Lung microvascular endothelial cell (primary cell): Measurements from ENCODE around the gene MARCHF10. TPM values are rescaled to one million over a fixed set of nuclear protein-coding genes. Genes with fewer than 3 reads are reported as not detected.
"Not testable (repeated sequence)": the region's sequence is repeated elsewhere in the genome, so short reads cannot be mapped to it uniquely, and the experiment has no call there.

ENCODE experiments used
- DNase-seq, 2 donors: peaks; one replicate each; pipeline versions ENCODE4 v3.0.0 to v3.0.0-alpha.2; 2010; ENCODE audit warnings: low read depth in 2 of 2
- total RNA-seq: library from RNA; depleted of rRNA; stranded (reverse); fragments of >200 nt; gene quantifications from 2 replicates; pipeline ENCODE4 v1.2.1, GENCODE V29; 2014

Gene MARCHF10
- total RNA-seq, 1 donor from 2014 or later: under 0.01 TPM

DNA sequence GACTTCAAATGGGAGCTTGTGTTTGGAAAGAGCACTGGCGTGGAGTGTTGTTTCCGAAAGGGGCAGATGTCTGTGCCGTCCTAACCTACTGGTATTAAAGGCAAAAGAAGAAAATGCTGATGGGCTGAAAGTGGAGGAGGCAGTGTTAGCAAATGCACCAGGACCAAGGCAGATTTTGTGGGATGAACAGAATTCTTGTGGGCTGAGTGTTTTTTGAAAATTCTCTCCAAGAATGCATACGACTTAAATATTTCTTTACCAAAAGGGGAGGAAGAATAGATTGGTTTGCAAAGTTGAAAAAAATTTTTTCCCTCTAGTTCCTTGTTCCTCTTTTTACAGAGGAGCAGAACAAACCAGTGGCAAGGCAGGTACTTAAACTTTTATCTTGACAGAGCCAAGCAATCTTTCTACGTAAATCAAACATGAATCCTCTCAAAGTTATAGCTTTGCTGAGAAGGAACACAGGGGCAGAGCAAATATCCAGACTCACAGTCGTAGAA lies 16.8 kb downstream of the MARCHF10 start:
- DNase-seq: no peak

DNA sequence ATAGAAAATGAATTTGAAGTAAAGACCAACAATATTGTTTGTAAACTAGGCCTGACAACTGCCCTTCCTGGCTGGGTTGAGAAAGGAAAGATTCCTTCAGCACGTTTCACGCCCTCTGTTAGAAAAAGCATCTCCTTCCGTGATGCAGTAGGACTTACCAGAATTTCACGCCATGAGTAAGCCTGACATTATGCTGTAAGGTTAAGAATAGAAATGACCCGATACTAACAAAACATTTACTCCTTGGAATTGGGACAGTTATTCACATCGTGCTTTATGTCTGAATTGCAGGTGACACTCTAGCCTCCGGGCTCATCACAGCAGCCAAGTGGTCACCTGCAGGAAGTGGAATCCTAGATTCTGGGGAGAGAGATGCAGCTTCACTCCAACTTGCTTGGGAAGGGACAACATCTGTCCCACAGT lies 17.5 kb downstream of the MARCHF10 start:
- no peak for DNase-seq

DNA sequence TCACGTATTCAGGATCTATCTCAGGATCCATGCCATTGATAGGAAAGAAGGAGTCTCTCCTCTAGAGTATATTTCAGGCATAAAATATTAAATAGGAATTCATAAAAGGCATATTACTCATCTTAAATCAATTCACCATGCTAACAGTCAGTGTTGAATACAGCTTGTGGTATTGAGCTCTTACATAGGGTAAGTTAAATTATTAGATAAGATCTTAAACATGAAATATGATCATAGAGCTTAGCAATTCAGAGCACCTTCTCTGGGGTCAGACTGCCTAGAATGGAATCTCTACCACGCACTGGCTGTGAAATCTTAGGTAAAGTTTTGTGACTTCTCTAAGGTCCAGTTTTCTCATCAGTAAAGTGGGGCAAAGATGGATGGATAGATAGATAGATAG lies 20.7 kb downstream of the MARCHF10 start:
- no peak for DNase-seq

DNA sequence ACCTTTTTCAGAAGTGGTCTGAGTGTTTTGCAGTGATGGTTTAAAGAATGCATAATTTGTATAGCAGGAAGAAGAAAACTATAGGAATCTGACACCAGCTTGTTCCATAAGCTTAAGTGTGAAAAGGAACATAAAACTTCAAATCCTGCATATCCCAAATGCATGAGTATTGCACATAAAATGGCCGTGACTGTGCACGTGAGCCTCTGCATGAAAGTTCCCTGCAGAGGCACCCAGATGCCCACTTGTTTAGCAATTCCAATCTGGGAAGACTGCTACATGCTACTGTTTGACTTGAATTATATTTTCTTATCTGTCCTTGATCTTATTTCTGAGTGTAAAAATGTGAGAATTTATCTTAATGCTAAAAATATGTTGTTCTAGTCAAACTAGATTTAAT lies 21.5 kb downstream of the MARCHF10 start:
- no peak for DNase-seq

DNA sequence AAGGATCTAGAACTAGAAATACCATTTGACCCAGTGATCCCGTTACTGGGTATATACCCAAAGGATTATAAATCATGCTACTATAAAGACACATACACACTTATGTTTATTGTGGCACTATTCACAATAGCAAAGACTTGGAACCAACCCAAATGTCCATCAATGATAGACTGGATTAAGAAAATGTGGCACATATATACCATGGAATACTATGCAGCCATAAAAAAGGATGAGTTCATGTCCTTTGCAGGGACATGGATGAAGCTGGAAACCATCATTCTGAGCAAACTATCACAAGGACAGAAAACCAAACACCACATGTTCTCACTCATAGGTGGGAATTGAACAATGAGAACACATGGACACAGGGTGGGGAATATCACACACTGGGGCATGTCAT lies 22.1 kb downstream of the MARCHF10 start:
- not testable (repeated sequence) for DNase-seq

DNA sequence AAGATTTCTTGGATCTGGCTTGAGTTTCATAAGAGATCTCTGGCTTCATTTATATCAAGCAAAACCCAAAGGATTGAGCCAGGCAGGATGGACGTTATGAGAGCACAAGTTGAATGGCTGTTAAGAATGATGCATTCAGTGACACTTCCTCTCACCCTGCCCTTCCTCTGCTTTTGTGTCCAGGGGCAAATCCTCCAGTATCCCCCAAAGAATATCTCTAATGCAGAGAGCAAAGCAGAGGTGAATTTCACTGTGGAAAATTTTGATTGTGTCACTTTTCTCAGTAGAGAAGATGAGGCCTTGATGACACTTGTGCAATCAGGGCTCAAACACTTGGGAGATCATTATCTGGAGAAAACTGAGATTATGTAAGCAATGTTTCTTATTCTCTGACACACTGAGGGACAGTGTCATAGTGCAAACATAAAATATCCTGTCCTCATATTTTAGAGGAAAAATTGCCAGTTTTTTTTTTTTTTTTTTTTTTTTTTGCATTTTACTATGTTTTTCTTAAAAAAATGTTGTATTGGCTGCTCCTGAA lies 25.3 kb downstream of the MARCHF10 start:
- no peak for DNase-seq

DNA sequence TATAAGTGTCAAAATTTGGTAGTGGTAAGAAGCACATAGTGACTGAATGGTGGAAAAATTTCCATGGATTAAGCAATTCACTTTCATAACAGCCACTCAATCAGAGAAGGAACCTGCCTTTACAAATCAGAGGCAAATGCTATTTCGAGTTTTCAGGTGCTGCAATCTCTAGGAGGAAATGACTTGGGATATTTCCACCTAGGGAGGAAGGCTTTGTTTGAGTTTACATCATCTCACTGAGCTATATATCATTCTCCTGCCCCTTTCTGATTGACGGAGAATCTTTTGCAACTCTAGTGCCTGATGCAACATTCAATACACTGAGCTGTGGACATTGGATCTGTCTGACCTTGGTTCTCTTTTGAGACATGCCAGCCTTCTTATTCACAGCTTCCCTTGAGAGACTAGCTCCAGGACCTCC lies 26.3 kb downstream of the MARCHF10 start:
- no peak for DNase-seq

DNA sequence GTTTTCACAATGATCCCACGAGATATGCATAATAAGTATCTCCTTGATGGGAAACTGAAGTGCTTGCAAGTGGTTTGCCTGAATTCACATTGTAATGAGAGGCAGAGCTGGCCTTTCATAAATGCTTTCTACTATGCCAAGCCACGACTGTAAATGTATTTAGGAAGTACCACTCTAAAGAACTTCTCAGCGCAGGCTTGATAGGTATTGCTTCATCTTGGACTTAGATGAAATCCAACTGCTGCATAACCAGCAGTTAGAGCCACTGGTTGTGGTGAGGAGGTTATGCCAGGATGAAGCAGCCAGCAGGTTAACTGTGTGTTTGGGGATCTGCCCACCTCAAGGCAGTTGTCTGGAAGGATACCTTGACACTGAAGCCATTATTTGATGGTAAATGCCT lies 26.8 kb downstream of the MARCHF10 start:
- DNase-seq: no peak

DNA sequence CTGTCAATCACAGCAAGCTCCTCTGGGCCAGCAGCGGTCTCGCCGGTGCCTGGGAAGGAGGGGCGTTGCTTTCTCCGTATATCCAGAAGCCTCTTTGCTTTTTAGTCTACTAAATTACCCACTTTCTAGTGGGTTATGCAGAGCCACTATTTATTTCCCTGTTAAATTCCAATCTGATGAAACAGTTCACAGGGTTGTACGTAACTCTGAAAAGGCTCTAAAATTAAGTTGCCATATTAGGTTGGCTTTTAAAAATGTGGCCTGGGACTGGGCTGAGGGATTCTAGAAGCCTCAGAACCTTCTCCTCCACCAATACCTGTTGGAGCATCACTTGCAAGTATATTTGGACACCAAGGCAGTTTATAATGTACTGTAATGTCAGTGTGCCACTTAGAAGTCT lies 27.2 kb downstream of the MARCHF10 start:
- no peak for DNase-seq

DNA sequence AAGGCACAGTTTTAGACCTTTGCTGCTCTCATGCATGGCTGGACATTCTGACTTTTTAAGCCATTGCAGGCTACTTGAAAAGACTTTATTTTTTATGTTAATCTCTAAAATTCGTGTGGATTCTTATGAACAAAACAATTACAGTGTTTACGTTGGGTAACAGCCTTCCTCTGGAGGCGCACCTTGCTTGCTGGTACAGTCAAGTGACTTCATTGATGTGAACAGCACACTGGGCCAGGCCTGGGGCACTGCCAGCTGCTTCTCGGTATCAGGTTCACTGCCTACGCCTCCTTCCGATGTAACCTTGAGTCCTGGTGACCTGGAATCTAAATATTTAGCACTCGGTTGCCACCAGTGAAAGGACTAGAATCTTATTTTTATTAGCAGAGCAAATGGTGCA lies 27.8 kb downstream of the MARCHF10 start:
- no peak for DNase-seq

DNA sequence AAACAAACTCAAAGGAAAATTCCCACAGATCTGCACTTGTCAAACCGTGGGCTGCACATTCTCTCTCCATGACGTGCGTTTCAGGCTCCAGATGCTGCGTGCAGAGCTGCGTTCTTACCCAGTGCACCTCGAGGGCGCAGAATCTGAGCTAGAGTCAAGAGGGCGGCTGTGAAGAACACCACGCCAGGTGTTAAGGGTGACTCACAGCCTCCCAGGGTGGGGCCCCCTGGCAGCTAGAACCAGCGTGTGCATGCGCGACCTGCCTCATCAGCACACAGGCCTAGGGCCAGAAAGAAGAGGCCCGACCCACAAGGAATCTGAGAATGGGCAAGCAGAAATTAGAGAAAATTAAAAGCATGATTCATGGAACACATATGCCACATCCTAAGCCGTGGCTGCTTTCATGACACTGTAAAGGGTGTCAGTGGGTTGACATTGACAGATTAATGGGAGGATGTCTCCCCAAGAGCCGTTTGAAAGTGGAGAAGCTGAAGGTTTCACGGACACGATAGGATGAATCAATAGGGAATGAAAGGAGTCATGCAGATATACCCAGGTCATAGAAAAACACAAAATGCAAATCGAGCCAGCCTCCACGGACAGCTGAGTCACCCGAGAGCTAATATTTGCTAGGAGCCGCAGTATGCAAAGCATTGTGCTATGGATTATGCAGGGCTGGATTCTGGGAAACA lies 29.0 kb downstream of the MARCHF10 start:
- DNase-seq: no peak

DNA sequence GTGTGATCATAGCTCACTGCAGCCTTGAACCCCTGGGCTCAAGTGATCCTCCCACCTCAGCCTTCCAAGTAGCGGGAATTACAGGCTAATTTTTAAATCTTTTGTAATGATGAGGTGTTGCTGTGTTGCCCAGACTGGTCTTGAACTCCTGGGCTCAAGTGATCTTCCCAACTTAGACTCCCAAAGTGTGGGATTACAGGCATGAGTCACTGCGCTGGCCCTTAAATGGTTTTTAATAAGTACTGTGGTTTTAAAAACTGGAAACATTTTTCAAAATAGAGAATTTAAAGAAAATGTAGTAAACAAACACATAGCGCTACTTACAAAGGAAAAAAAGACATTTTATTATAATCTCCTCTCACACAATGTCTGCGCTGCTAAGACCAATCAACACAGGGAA lies 32.2 kb downstream of the MARCHF10 start:
- DNase-seq: no peak

DNA sequence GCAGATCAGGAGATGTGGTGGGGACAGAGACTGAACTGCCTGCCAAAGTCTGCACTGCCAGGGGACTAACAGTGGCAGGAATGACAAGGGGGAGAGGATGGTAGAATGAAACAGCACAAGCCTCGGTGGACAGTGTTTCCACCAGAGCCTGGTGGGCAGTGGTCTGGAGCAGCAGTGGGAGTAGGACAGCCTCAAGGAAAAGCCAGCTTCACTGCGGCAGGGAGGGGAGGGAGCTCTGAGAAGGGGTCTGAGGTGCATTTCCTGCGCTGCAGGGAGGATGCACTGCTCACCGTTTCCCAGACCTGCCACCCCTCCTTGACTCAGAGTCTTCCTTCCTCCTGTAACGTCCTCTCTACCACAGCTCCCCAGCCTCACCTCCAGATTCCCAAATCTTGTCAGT lies 33.8 kb downstream of the MARCHF10 start:
- no peak for DNase-seq

DNA sequence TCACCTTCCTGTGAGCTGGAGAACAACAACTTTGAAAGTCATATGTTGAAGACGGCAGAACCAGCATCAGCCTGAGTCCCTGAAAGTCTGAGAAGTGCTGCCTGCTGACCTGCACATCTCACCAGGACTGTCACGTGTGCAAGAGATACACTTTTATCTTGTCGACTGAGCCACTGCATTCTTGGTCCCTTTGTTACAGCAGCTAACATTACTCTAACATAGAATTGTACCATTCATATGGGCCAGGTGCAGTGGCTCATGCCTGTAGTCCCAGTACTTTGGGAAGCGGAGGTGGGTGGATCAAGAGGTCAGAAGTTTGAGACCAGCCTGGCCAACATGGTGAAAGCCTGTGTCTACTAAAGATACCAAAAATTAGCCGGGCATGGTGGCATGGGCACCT lies 40.1 kb downstream of the MARCHF10 start:
- DNase-seq: no peak

DNA sequence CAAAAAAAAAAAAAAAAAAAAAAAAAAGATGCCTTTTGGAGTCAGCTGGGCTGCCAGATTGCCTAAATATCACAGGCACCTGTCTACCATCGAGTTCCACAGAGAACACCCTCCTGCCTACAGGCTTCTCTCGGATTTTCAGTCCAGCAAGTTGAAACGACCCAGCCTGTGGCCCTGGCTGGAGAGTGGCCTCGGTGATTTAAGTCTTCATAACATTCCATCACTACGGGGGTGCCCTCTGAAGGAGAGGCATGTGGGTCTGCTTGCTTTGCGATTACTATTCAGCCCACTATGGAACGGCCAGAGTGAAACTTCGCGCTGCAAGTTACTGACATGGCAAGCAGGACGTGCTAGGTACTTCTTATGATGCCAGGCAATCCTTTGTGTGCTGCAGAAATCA lies 42.8 kb downstream of the MARCHF10 start:
- DNase-seq: no peak

DNA sequence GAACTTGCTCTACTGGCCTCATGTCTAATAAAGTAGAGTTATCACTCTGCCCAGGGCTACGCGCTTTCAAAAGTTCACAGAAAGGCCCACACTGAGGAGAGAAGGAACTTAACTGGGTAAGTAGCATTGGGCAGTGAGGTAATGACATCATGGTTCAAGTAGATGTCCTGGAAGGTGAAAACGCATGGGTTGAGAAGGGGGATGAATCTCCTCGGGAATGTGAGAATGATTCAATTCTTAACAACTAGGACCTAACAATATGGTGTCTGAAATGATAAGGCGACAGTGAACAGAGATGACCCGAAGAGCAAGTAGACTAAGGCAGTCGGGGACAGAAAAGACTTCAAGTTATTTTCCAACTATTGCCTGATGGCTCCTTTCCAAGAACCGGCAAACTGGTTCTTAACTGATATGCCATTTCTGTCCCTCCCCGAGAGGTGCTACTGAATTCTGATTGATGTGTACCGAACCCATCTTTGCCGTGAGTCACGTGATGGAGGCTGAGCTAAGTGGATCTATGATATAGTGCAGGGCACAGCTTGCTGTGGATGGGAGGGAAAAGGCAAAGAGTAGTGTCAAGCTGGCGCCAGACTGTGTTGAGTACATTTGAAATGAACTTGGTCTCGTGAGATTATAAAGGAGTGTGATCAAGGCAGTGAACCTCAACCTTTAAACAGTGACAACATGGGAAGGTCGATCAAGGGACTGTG lies 44.1 kb downstream of the MARCHF10 start:
- no peak for DNase-seq

DNA sequence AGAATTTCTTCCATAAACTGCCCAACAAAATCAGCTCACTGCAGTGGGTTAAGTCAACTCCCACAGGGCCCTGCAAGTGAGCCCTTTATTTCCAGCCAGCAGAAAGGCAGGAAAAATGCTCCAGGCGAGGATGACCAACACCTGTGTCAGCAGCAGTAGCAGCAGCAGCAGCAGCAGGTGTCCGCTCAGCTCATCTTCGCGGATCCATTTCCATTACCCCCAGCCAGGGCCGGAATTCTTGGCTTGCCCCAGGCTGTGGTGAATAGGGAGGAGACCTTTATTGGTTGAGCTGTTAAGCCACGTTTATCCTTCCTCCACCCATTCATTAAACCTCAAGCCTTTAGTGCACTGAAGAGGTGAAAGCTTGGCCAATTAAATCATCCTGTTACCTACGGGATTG lies 46.2 kb downstream of the MARCHF10 start:
- no peak for DNase-seq

DNA sequence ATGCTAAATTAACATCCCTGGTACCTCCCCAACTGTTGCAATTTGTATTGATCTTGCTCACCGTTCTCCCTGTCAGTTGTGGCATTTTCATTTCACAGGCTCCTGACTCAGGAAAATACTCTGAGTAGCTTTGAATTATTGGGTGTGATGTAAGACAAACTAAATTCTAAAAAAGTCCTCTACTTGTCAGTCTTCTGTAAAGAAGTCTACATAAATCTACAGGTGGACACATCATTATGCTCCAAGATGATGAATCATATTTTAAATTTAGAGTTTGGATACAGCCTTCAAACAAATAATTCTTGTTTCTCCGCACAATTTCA lies 47.2 kb downstream of the MARCHF10 start:
- DNase-seq: no peak

DNA sequence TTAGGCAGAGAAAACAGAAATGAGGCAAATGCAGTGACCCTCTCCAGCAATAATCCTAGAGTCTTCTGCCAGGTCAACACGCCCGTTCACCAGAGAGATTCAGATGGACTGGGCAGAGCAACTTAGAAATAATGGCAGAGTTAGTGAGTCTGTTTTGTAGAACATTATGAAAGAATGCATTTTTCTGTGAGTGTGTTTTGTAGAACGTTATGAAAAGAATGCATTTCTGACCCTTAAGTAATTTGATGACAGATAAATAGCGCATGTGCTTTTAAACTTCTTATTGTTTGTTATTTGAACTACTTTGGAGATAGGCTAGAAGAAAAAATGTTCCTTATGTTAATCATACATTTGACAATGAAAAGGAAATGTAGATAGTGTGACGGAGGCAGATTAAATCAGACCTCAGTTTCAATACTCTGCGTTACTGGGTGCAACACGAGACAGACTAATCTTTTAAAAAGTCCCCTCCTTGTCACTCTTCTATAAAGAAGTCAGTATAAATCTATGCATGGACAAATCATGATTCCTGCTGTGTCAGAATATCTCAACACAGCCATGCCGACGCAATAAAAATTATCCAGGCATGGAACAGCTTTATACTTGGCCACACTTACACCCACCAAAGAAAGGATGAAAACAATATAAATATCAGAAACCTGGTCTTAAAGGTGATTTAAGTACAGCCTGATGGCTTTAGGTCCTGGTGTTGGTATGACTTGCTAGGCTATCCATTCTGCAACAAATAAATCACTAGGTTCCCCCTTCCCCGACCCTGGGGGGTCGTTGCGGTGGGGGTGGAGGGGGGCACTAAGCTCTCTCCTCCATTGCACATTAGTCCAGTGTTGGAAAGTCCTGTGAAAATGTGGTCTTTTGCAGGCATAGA lies 47.8 kb downstream of the MARCHF10 start:
- DNase-seq: no peak

DNA sequence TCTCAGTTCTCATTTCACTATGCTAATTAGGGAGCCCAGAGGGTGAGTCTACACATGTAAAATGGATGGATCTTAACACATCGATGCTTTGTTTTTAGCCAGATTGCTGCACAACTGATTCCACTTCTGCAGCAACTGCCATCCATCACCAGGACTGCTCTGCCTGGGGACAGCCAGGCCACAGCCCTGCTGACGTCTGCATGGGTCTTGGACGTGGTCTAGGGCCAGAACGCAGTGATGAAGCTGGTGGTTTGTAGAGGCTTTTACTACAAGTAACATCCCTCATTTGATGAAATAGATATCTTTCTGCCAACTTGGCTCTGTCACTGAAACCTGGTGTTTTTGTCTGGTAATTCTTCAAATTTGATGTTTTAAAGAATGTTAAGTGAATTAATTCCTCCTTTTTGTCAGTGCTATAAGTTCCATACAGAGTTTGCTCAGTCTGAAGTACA lies 50.6 kb downstream of the MARCHF10 start:
- DNase-seq: no peak

DNA sequence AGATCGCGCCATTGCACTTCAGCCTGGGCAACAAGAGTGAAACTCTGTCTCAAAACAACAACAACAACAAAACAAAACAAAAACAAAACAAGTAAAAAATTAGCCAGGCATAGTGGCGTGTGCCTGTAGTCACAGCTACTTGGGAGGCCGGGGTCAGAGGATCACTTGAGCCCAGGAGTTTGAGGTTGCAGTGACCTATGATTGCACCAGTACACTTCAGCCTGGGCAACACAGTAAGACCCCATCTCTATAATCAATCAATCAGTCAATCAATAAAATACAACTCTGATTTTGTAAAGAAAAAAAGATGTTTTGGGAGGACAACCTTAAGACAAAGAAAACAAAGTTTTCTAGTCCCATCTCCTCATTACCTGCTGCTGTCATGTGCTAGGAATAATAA lies 51.9 kb downstream of the MARCHF10 start:
- DNase-seq: no peak
